Prostate gland (tissue), 2 donors: Measurements from ENCODE around the gene SMYD3.

Source experiments
- CTCF ChIP-seq, 4 experiments: fragments of 200-600 bp in 2 of 4; fragments of 450-650 bp in 2 of 4; sonication (generic) in 2 of 4; IDR thresholded peaks; 1 replicate in 3 of 4; 2 replicates in 1 of 4; pipeline ENCODE4 v1.5.1; 2016 to 2019; ENCODE audit warnings: antibody characterized with exemption in 4 of 4, mild to moderate bottlenecking in 2 of 4, moderate library complexity in 2 of 4
- POLR2A ChIP-seq: fragments of 450-650 bp; IDR thresholded peaks from one replicate; pipeline ENCODE4 v1.6.1; 2016; ENCODE audit warnings: antibody characterized with exemption, mild to moderate bottlenecking

GRCh38 chr1:245770156-245770555 lies 736.9 kb downstream of the SMYD3 start:
- TF ChIP-seq POLR2A = no peak
- no peak for TF ChIP-seq CTCF (IDR thresholded peaks at IDR 0.05)
